ENCODE data around the gene LRRC7. TPM values are rescaled to one million over a fixed set of nuclear protein-coding genes. Genes with fewer than 3 reads are reported as not detected.

Gene LRRC7
- total and polyA plus RNA-seq, 2 donors, result 0.09 to 0.21 TPM

GRCh38 chr1:69765951-69766350 is 198.2 kb downstream of the LRRC7 start:
- H3K36me3 ChIP-seq (ENCODE audit: control insufficient read depth in 2 of 2, insufficient read depth in 2 of 2, low read length in 1 of 2), result no peaks in the 10 kb centered on the region
- no peaks in the 10 kb centered on the region for H3K27me3 ChIP-seq (ENCODE audit: control insufficient read depth in 2 of 2, insufficient read depth in 1 of 2, low read length in 1 of 2)
- H3K9me3 ChIP-seq (ENCODE audit: control insufficient read depth in 2 of 2, insufficient read depth in 1 of 2, low read length in 1 of 2), result no peaks in the 10 kb centered on the region
- no peaks in the 10 kb centered on the region for H3K4me1 ChIP-seq (ENCODE audit: control insufficient read depth in 2 of 2, insufficient read depth in 2 of 2, low read length in 2 of 2)
- no peak for DNase-seq (ENCODE audit: low read depth in 6 of 9, low spot score in 9 of 9)
- WGBS, result 44% methylated on average over 2 of the region's 2 CpGs
- no peak overlapping the region for H3K27ac ChIP-seq (ENCODE audit: low read depth in 1 of 2, low read length in 1 of 2)
- H3K4me3 ChIP-seq (ENCODE audit: low read length in 2 of 2), result no peak overlapping the region

GRCh38 chr1:69766431-69767180 is 198.9 kb downstream of the LRRC7 start:
- H3K27ac ChIP-seq (ENCODE audit: low read depth in 1 of 2, low read length in 1 of 2), result no peak overlapping the region
- WGBS, result 83% methylated on average over 7 of the region's 7 CpGs
- DNase-seq (ENCODE audit: low read depth in 6 of 9, low spot score in 9 of 9), result no peak

GRCh38 chr1:69776555-69776954 is 208.8 kb downstream of the LRRC7 start:
- no peak for DNase-seq (ENCODE audit: low read depth in 6 of 9, low spot score in 9 of 9)
- WGBS, result 91% methylated on average over 1 of the region's 1 CpG
- H3K4me3 ChIP-seq (ENCODE audit: low read length in 2 of 2), result no peak overlapping the region

More at GRCh38 chr1:69766431-69767180, 198.9 kb downstream of the LRRC7 start:
- no peaks in the 10 kb centered on the region for H3K9me3 ChIP-seq (ENCODE audit: control insufficient read depth in 2 of 2, insufficient read depth in 1 of 2, low read length in 1 of 2)
- H3K4me3 ChIP-seq (ENCODE audit: low read length in 2 of 2), result no peak overlapping the region
- H3K27me3 ChIP-seq (ENCODE audit: control insufficient read depth in 2 of 2, insufficient read depth in 1 of 2, low read length in 1 of 2), result no peaks in the 10 kb centered on the region
- H3K36me3 ChIP-seq (ENCODE audit: control insufficient read depth in 2 of 2, insufficient read depth in 2 of 2, low read length in 1 of 2), result no peaks in the 10 kb centered on the region
- H3K4me1 ChIP-seq (ENCODE audit: control insufficient read depth in 2 of 2, insufficient read depth in 2 of 2, low read length in 2 of 2), result no peaks in the 10 kb centered on the region

GRCh38 chr1:69777423-69777822 is 209.7 kb downstream of the LRRC7 start:
- Histone ChIP-seq H3K27me3 (ENCODE audit: control insufficient read depth in 2 of 2, insufficient read depth in 1 of 2, low read length in 1 of 2) (no peaks in the 10 kb centered on the region), H3K27ac (ENCODE audit: low read depth in 1 of 2, low read length in 1 of 2) (no peak overlapping the region), H3K4me1 (ENCODE audit: control insufficient read depth in 2 of 2, insufficient read depth in 2 of 2, low read length in 2 of 2) (no peaks in the 10 kb centered on the region), H3K36me3 (ENCODE audit: control insufficient read depth in 2 of 2, insufficient read depth in 2 of 2, low read length in 1 of 2) (no peaks in the 10 kb centered on the region), H3K4me3 (ENCODE audit: low read length in 2 of 2) (no peak overlapping the region), H3K9me3 (ENCODE audit: control insufficient read depth in 2 of 2, insufficient read depth in 1 of 2, low read length in 1 of 2) (no peaks in the 10 kb centered on the region)
- 95% methylated on average over 1 of the region's 1 CpG for WGBS
- no peak for DNase-seq (ENCODE audit: low read depth in 6 of 9, low spot score in 9 of 9)

More at GRCh38 chr1:69776555-69776954, 208.8 kb downstream of the LRRC7 start:
- Histone ChIP-seq H3K27me3 (ENCODE audit: control insufficient read depth in 2 of 2, insufficient read depth in 1 of 2, low read length in 1 of 2) (no peaks in the 10 kb centered on the region), H3K27ac (ENCODE audit: low read depth in 1 of 2, low read length in 1 of 2) (no peak overlapping the region), H3K36me3 (ENCODE audit: control insufficient read depth in 2 of 2, insufficient read depth in 2 of 2, low read length in 1 of 2) (no peaks in the 10 kb centered on the region), H3K9me3 (ENCODE audit: control insufficient read depth in 2 of 2, insufficient read depth in 1 of 2, low read length in 1 of 2) (no peaks in the 10 kb centered on the region), H3K4me1 (ENCODE audit: control insufficient read depth in 2 of 2, insufficient read depth in 2 of 2, low read length in 2 of 2) (no peaks in the 10 kb centered on the region)

GRCh38 chr1:69777971-69778370 is 210.2 kb downstream of the LRRC7 start:
- Histone ChIP-seq H3K27me3 (ENCODE audit: control insufficient read depth in 2 of 2, insufficient read depth in 1 of 2, low read length in 1 of 2) (no peaks in the 10 kb centered on the region), H3K36me3 (ENCODE audit: control insufficient read depth in 2 of 2, insufficient read depth in 2 of 2, low read length in 1 of 2) (no peaks in the 10 kb centered on the region), H3K9me3 (ENCODE audit: control insufficient read depth in 2 of 2, insufficient read depth in 1 of 2, low read length in 1 of 2) (no peaks in the 10 kb centered on the region), H3K4me1 (ENCODE audit: control insufficient read depth in 2 of 2, insufficient read depth in 2 of 2, low read length in 2 of 2) (no peaks in the 10 kb centered on the region), H3K4me3 (ENCODE audit: low read length in 2 of 2) (no peak overlapping the region), H3K27ac (ENCODE audit: low read depth in 1 of 2, low read length in 1 of 2) (no peak overlapping the region)
- DNase-seq (ENCODE audit: low read depth in 6 of 9, low spot score in 9 of 9), result no peak

GRCh38 chr1:69787151-69787550 is 219.4 kb downstream of the LRRC7 start:
- DNase-seq (ENCODE audit: low read depth in 6 of 9, low spot score in 9 of 9), result no peak
- no peak overlapping the region for H3K27ac ChIP-seq (ENCODE audit: low read depth in 1 of 2, low read length in 1 of 2)
- 85% methylated on average over 5 of the region's 5 CpGs for WGBS
- H3K4me1 ChIP-seq (ENCODE audit: control insufficient read depth in 2 of 2, insufficient read depth in 2 of 2, low read length in 2 of 2), result no peaks in the 10 kb centered on the region
- no peak overlapping the region for H3K4me3 ChIP-seq (ENCODE audit: low read length in 2 of 2)
- H3K27me3 ChIP-seq (ENCODE audit: control insufficient read depth in 2 of 2, insufficient read depth in 1 of 2, low read length in 1 of 2), result no peaks in the 10 kb centered on the region
- no peaks in the 10 kb centered on the region for H3K36me3 ChIP-seq (ENCODE audit: control insufficient read depth in 2 of 2, insufficient read depth in 2 of 2, low read length in 1 of 2)
- H3K9me3 ChIP-seq (ENCODE audit: control insufficient read depth in 2 of 2, insufficient read depth in 1 of 2, low read length in 1 of 2), result no peaks in the 10 kb centered on the region

GRCh38 chr1:69791311-69791710 is 223.6 kb downstream of the LRRC7 start:
- H3K9me3 ChIP-seq (ENCODE audit: control insufficient read depth in 2 of 2, insufficient read depth in 1 of 2, low read length in 1 of 2), result no peaks in the 10 kb centered on the region
- no peak overlapping the region for H3K27ac ChIP-seq (ENCODE audit: low read depth in 1 of 2, low read length in 1 of 2)
- no peaks in the 10 kb centered on the region for H3K4me1 ChIP-seq (ENCODE audit: control insufficient read depth in 2 of 2, insufficient read depth in 2 of 2, low read length in 2 of 2)
- DNase-seq (ENCODE audit: low read depth in 6 of 9, low spot score in 9 of 9), result no peak
- H3K4me3 ChIP-seq (ENCODE audit: low read length in 2 of 2), result no peak overlapping the region
- 92% methylated on average over 1 of the region's 1 CpG for WGBS
- no peaks in the 10 kb centered on the region for H3K27me3 ChIP-seq (ENCODE audit: control insufficient read depth in 2 of 2, insufficient read depth in 1 of 2, low read length in 1 of 2)
- H3K36me3 ChIP-seq (ENCODE audit: control insufficient read depth in 2 of 2, insufficient read depth in 2 of 2, low read length in 1 of 2), result no peaks in the 10 kb centered on the region

- no peak for DNase-seq (ENCODE audit: low read depth in 6 of 9, low spot score in 9 of 9)
These were observed 227.1 kb downstream of the LRRC7 start for GRCh38 chr1:69794831-69795230.

GRCh38 chr1:69814926-69815325 is 247.2 kb downstream of the LRRC7 start:
- Histone ChIP-seq H3K27ac (ENCODE audit: low read depth in 1 of 2, low read length in 1 of 2) (no peak overlapping the region), H3K4me1 (ENCODE audit: control insufficient read depth in 2 of 2, insufficient read depth in 2 of 2, low read length in 2 of 2) (no peaks in the 10 kb centered on the region), H3K4me3 (ENCODE audit: low read length in 2 of 2) (no peak overlapping the region), H3K9me3 (ENCODE audit: control insufficient read depth in 2 of 2, insufficient read depth in 1 of 2, low read length in 1 of 2) (no peaks in the 10 kb centered on the region), H3K36me3 (ENCODE audit: control insufficient read depth in 2 of 2, insufficient read depth in 2 of 2, low read length in 1 of 2) (no peaks in the 10 kb centered on the region), H3K27me3 (ENCODE audit: control insufficient read depth in 2 of 2, insufficient read depth in 1 of 2, low read length in 1 of 2) (no peaks in the 10 kb centered on the region)
- no peak for DNase-seq (ENCODE audit: low read depth in 6 of 9, low spot score in 9 of 9)
- 41% methylated on average over 2 of the region's 2 CpGs for WGBS

More at GRCh38 chr1:69794831-69795230, 227.1 kb downstream of the LRRC7 start:
- Histone ChIP-seq H3K4me1 (ENCODE audit: control insufficient read depth in 2 of 2, insufficient read depth in 2 of 2, low read length in 2 of 2) (no peaks in the 10 kb centered on the region), H3K27ac (ENCODE audit: low read depth in 1 of 2, low read length in 1 of 2) (no peak overlapping the region), H3K36me3 (ENCODE audit: control insufficient read depth in 2 of 2, insufficient read depth in 2 of 2, low read length in 1 of 2) (no peaks in the 10 kb centered on the region), H3K4me3 (ENCODE audit: low read length in 2 of 2) (no peak overlapping the region), H3K9me3 (ENCODE audit: control insufficient read depth in 2 of 2, insufficient read depth in 1 of 2, low read length in 1 of 2) (no peaks in the 10 kb centered on the region), H3K27me3 (ENCODE audit: control insufficient read depth in 2 of 2, insufficient read depth in 1 of 2, low read length in 1 of 2) (no peaks in the 10 kb centered on the region)
- 93% methylated on average over 7 of the region's 7 CpGs for WGBS

All from thymus (tissue), 11 donors.